Measurements from ENCODE around the gene LINC00632.

The LINC00632 gene

GRCh38 chrX:140765043-140765784 lies 55.7 kb downstream of the LINC00632 start:
- no peak for DNase-seq (ENCODE audit: low read depth)

- no peak for DNase-seq (ENCODE audit: low read depth)
Measured at GRCh38 chrX:140766024-140766611, 56.6 kb downstream of the LINC00632 start.

DNA sequence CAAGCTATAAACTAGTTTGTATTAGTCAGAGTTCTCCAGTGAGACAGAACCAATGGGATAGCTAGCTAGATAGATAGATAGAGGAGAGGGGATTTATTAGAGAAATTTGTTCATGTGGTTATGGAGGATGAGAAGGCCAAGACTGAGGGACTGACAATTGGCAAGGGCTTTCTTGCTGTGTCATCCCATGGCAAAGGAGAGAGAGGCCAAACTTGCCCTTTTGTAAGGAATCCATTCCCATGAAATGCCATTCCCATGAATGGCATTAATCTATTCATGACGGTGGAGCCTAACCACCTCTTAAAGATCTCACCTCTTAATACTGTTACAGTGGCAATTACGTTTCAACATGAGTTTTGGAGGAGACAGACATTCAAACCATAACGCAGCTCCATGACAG lies 58.1 kb downstream of the LINC00632 start:
- no peak for DNase-seq (ENCODE audit: low read depth)

- no peak for DNase-seq (ENCODE audit: low read depth)
Measured at GRCh38 chrX:140775211-140775610, 65.7 kb downstream of the LINC00632 start.

GRCh38 chrX:140776320-140776719 lies 66.8 kb downstream of the LINC00632 start:
- no peak for DNase-seq (ENCODE audit: low read depth)

GRCh38 chrX:140794642-140795041 lies 85.1 kb downstream of the LINC00632 start:
- DNase-seq (ENCODE audit: low read depth) = no peak

DNA sequence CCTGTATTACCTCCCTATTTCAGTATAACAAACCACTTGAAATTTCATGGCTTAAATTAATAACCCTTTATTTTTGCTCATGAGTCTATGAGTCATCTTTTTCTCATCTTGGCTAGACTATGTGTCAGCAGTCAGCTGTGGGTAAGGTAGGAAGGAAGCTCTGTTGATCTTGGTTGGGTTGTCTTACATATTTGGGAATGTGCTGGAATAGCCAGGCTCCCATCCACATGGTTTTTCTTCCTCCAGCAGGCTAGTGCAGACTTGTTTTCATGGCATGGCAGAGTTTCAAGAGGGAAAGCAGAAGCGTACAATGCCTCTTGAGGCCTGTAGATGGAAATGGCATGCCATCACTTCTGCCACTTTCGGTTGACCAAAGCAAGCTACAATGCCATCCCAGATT lies 89.7 kb downstream of the LINC00632 start:
- DNase-seq (ENCODE audit: low read depth) = no peak

DNA sequence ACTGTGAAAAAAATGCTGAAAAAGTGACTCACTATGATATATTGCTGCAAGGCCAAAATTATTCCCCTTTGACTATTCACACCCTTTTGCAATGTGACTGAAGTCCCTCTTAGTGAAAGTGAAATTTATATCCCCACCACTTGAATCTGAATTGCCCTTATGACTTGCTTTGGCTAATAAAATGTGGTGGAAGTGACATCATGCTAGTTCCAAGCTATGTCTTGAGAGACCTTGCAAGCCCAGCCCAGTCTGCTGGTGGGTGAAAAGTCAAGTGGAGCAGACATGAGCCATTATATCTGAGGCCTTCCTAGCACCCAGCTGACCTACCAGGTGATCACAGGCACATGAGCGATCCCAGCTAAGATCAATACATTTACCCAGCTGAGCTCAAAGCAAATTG lies 94.7 kb downstream of the LINC00632 start:
- DNase-seq (ENCODE audit: low read depth) = no peak

DNA sequence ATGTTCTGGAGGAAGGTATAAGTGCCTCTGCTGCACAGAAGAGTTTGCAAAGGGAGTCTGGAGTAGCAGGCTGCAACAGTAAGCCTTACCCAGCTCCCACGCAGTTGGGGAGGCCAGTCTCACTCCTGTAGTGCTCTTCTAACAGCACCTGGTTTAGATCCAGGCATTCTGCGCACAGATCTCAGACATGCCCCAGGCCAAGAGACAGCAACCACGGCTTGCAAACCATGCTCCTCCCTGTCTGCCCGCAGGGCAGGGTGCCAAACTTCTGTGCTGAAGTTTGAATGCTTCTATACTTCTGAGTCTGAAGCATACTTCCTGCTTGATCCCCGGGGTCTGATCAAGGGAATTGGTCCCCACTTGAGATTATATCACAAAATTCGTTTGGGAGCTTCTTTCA lies 106.3 kb downstream of the LINC00632 start:
- DNase-seq (ENCODE audit: low read depth) = no peak

- DNase-seq (ENCODE audit: low read depth) = no peak
Measured at GRCh38 chrX:140817943-140818342, 108.4 kb downstream of the LINC00632 start.

DNA sequence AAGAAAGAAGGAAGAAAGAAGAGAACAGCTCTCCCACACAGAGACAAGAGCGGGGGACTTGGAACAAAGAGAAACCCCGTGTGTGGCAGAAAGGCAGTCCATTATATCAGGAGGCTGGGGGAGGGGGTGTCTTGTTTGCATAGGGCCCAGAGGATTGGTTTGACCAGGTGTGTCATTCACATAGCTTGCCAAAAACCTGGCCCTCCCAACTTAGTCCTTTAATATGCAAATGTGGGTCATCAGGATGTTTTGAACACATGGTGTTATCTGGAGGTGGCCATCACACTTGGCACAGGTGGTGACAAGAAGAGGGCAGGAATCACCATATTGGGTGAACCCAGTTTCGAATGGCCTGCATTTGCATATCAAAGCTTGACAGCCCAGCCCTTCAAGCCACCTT lies 111.7 kb downstream of the LINC00632 start:
- DNase-seq (ENCODE audit: low read depth) = no peak

DNA sequence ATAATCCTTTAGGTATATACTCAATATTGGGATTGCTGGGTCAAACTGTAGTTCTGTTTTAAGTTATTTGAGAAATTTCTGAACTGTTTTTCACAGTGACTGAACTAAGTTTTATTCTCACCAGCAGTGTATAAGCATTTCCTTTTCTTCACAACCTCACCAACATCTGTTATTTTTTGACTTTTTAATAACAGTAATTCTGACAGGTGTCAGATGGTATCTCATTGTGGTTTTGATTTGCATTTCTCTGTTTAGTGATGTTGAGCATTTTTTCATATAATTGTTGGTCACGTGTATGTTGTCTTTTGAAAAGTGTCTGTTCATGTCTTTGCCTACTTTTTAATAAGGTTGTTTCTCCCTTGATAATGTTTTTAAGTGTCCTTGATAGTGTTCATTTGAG lies 112.6 kb downstream of the LINC00632 start:
- DNase-seq (ENCODE audit: low read depth) = no peak

DNA sequence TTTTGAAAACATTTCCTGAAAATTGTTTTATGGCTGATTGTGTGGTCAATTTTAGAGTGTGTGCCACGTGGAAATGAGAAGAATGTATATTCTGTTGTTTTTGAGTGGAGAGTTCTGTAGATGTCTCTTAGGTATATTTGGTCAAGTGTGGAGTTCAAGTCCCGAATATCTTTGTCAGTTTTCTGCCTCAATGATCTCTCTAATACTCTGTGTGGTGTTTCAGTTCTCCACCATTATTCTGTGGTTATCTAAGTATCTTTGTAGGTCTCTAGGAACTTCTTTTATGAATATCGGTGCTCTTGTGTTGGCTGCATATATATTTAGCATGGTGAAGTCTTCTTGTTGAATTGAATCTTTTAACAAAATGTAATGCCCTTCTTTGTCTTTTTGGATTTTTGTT lies 113.3 kb downstream of the LINC00632 start:
- no peak for DNase-seq (ENCODE audit: low read depth)

DNA sequence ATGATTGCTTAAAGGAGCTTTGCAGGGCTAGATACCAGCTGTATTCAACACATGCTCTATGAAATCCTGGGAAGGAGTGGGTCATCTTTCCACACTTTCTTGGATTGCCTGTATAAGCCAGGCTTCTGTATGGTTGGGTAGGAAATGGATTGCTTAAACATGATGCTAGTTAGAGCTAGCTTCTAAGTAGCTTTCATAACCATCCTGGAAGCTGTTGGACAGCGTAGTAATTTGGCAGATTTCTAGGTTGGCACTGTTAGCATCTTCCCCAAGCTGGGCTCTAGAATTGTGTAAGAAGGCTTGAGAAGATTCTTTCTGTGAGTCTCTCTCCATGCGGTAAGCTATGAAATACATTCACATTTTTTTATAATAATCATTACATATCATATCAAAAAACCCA lies 127.3 kb downstream of the LINC00632 start:
- DNase-seq (ENCODE audit: low read depth) = no peak

Data from activated gamma-delta T cell treated with anti-CD3 and anti-CD28 coated beads, Interleukin-2, amount 50 U/mL, for 16 hours (primary cell).